ENCODE results near the gene ORC5. TPM values are rescaled to one million over a fixed set of nuclear protein-coding genes. Genes with fewer than 3 reads are reported as not detected.

The ORC5 gene
- total RNA-seq, 3 donors from 2014 or later (not counting 1 experiment from before 2014, with no cell fraction given), result 7.3 to 13.6 (median 11.8) TPM

DNA sequence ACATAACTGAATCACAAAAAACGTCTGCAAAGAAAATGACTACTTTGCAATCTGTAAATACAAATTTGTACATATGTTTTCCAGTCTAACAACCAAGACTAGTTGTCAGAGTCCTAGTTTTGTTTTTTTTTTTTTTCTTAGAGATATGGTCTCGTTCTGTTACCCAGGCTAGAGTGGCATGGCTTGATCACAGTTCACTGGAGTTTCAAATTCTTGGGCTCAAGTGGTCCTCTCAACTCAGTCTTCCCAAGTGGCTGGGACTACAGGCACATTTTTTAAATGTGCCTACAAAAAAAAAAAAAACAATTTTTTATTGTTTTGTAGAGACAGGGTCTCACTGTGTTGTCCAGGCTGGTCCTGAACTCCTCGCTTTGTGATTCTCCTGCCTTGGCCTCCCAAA is 70.8 kb downstream of the ORC5 start:
- no peaks in the 10 kb centered on the region for H3K4me1 ChIP-seq (ENCODE audit: control insufficient read depth, insufficient read depth, low read length)
- DNase-seq, result no peak
- H3K4me3 ChIP-seq (ENCODE audit: low read length), result no peak overlapping the region
- H3K27me3 ChIP-seq (ENCODE audit: control insufficient read depth, insufficient read depth, low read length), result no peaks in the 10 kb centered on the region
- no peak overlapping the region for H3K27ac ChIP-seq (ENCODE audit: low read length)
- no peak for ATAC-seq
- H3K36me3 Mint-ChIP-seq, result peaks cover 16% of the 10 kb centered on the region
- 92% methylated on average over 2 of the region's 3 CpGs for WGBS (ENCODE audit: insufficient coverage)
- peaks cover 25% of the 10 kb centered on the region for H3K36me3 ChIP-seq (ENCODE audit: control insufficient read depth, insufficient read depth, low read length)
- no peak overlapping the region for H3K4me3 Mint-ChIP-seq
- intact Hi-C loops (cut with micrococcal nuclease), result no loop called here
- TF ChIP-seq, protein P1, sequence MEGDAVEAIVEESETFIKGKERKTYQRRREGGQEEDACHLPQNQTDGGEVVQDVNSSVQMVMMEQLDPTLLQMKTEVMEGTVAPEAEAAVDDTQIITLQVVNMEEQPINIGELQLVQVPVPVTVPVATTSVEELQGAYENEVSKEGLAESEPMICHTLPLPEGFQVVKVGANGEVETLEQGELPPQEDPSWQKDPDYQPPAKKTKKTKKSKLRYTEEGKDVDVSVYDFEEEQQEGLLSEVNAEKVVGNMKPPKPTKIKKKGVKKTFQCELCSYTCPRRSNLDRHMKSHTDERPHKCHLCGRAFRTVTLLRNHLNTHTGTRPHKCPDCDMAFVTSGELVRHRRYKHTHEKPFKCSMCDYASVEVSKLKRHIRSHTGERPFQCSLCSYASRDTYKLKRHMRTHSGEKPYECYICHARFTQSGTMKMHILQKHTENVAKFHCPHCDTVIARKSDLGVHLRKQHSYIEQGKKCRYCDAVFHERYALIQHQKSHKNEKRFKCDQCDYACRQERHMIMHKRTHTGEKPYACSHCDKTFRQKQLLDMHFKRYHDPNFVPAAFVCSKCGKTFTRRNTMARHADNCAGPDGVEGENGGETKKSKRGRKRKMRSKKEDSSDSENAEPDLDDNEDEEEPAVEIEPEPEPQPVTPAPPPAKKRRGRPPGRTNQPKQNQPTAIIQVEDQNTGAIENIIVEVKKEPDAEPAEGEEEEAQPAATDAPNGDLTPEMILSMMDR (IDR thresholded peaks at IDR 0.05), result no peak
- no peak overlapping the region for H3K27ac Mint-ChIP-seq
- H3K4me1 Mint-ChIP-seq, result no peaks in the 10 kb centered on the region
- no peaks in the 10 kb centered on the region for H3K27me3 Mint-ChIP-seq (ENCODE audit: low read depth in 2 of 2)
- H3K9me3 ChIP-seq (ENCODE audit: control insufficient read depth, insufficient read depth, low read length), result no peaks in the 10 kb centered on the region
- H3K9me3 Mint-ChIP-seq, result no peaks in the 10 kb centered on the region

DNA sequence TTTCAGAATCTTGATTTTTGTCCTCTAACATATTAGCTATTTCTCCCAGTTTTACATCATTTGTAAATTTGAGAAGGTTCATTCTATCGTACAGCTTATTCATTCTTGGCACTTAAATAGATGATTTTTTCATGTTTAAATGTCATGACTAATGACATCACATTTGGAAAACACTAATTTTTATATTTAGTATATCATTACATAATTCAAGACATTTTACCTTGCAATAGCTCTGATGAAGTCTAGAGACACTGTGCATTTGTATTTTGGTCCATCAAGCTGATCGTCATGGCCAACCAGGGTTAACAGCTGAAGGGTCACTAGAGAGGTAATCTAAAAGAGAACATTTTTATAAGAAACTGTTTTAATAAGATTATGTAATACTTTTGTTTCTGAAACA is 71.3 kb downstream of the ORC5 start:
- peaks cover 26% of the 10 kb centered on the region for H3K36me3 ChIP-seq (ENCODE audit: control insufficient read depth, insufficient read depth, low read length)
- WGBS (ENCODE audit: insufficient coverage), result 100% methylated on average over 1 of the region's 2 CpGs
- no peak overlapping the region for H3K4me3 ChIP-seq (ENCODE audit: low read length)
- no peaks in the 10 kb centered on the region for H3K4me1 ChIP-seq (ENCODE audit: control insufficient read depth, insufficient read depth, low read length)
- H3K27me3 Mint-ChIP-seq (ENCODE audit: low read depth in 2 of 2), result no peaks in the 10 kb centered on the region
- H3K27ac Mint-ChIP-seq, result no peak overlapping the region
- no peaks in the 10 kb centered on the region for H3K27me3 ChIP-seq (ENCODE audit: control insufficient read depth, insufficient read depth, low read length)
- no peak for ATAC-seq
- TF ChIP-seq, protein P1 (IDR thresholded peaks at IDR 0.05), result no peak
- intact Hi-C loops (cut with micrococcal nuclease), result no loop called here
- H3K4me1 Mint-ChIP-seq, result no peaks in the 10 kb centered on the region
- no peak overlapping the region for H3K4me3 Mint-ChIP-seq
- no peaks in the 10 kb centered on the region for H3K9me3 Mint-ChIP-seq
- no peaks in the 10 kb centered on the region for H3K9me3 ChIP-seq (ENCODE audit: control insufficient read depth, insufficient read depth, low read length)
- DNase-seq, result no peak
- H3K27ac ChIP-seq (ENCODE audit: low read length), result no peak overlapping the region
- H3K36me3 Mint-ChIP-seq, result peaks cover 16% of the 10 kb centered on the region

DNA sequence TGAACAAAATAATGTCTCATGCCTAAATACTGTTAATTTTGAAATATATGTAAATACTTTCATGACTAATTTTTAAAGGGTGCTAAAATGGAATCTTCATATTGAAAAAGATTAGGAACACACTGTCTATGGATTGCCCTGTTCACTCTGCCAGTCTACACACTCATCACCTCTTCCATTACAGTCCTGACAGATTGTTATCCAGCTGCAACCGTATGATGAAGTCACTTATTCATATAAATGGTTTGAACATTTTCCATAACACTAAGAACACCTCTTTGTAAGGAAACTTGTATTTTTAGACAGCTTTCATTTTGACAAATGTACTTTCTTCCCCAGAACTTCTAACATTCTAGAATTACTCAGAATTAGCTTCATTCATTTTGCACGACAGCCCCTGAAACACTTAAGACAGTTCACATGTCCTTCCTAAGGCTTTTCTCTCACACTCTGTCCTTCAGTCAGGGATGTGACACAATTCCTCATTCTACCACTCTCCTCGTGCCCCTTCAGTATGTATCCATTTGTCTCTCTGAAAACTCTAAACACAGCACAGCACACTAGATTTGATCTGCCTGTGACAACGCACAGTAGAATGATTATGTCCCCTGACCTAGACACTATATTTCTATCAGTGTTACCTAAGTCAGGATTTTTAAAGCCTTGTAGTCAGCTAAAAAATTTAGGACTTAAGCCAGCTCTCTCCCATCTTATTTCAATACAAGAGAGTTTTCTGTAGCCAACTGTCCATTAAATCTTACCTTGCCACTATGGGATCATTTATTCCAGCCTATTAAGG is 71.9 kb downstream of the ORC5 start:
- Mint-ChIP-seq H3K4me3 (no peak overlapping the region), H3K27me3 (ENCODE audit: low read depth in 2 of 2) (no peaks in the 10 kb centered on the region), H3K9me3 (no peaks in the 10 kb centered on the region), H3K4me1 (no peaks in the 10 kb centered on the region), H3K27ac (no peak overlapping the region), H3K36me3 (peaks cover 22% of the 10 kb centered on the region)
- DNase-seq (no peak), ATAC-seq (no peak)
- Histone ChIP-seq H3K27ac (ENCODE audit: low read length) (no peak overlapping the region), H3K9me3 (ENCODE audit: control insufficient read depth, insufficient read depth, low read length) (no peaks in the 10 kb centered on the region), H3K27me3 (ENCODE audit: control insufficient read depth, insufficient read depth, low read length) (no peaks in the 10 kb centered on the region), H3K4me3 (ENCODE audit: low read length) (no peak overlapping the region), H3K36me3 (ENCODE audit: control insufficient read depth, insufficient read depth, low read length) (peaks cover 27% of the 10 kb centered on the region), H3K4me1 (ENCODE audit: control insufficient read depth, insufficient read depth, low read length) (no peaks in the 10 kb centered on the region)
- 61% methylated on average over 4 of the region's 4 CpGs for WGBS (ENCODE audit: insufficient coverage)
- TF ChIP-seq, protein P1 (IDR thresholded peaks at IDR 0.05), result no peak
- intact Hi-C loops (cut with micrococcal nuclease), result no loop called here

DNA sequence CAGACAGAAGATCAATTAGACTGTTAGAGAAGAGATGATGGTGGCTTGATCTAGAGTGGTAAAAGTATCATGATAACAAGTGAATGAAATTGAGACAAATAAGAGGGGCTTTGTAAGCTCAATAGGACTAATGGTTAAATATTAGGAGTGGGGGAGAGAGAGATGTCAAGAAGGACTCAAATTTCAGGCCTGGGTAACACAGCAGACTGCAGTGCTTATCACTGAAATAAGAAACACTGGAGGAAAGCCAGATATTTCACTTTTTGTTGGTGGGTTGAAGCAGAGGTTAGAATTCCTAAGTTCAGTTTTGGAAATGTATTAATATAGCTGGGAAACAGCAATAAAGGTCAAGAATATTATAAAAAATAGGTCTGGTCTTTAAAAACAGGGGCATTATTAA is 74.6 kb downstream of the ORC5 start:
- DNase-seq (no peak), ATAC-seq (no peak)
- Mint-ChIP-seq H3K27ac (no peak overlapping the region), H3K4me1 (no peaks in the 10 kb centered on the region), H3K9me3 (no peaks in the 10 kb centered on the region), H3K27me3 (ENCODE audit: low read depth in 2 of 2) (no peaks in the 10 kb centered on the region), H3K4me3 (no peak overlapping the region), H3K36me3 (peaks cover 25% of the 10 kb centered on the region)
- intact Hi-C loops (cut with micrococcal nuclease), result no loop called here
- H3K4me1 ChIP-seq (ENCODE audit: control insufficient read depth, insufficient read depth, low read length), result no peaks in the 10 kb centered on the region
- no peak overlapping the region for H3K27ac ChIP-seq (ENCODE audit: low read length)
- no peaks in the 10 kb centered on the region for H3K9me3 ChIP-seq (ENCODE audit: control insufficient read depth, insufficient read depth, low read length)
- no peak overlapping the region for H3K4me3 ChIP-seq (ENCODE audit: low read length)
- TF ChIP-seq, protein P1 (IDR thresholded peaks at IDR 0.05), result no peak
- peaks cover 36% of the 10 kb centered on the region for H3K36me3 ChIP-seq (ENCODE audit: control insufficient read depth, insufficient read depth, low read length)
- H3K27me3 ChIP-seq (ENCODE audit: control insufficient read depth, insufficient read depth, low read length), result no peaks in the 10 kb centered on the region

All from natural killer cell (primary cell).